K562 (cell line): ENCODE measurements around the gene KCP. TPM values are rescaled to one million over a fixed set of nuclear protein-coding genes. Genes with fewer than 3 reads are reported as not detected.

ENCODE experiments used
- ETS1 ChIP-seq: conservative IDR thresholded peaks from 2 replicates; pipeline ENCODE4 v1.6.1; 2011; ENCODE audit warnings: low read depth, mild to moderate bottlenecking, low read length; ENCODE audit not compliant: control insufficient read depth
- FOXK2 ChIP-seq, 2 experiments: fragments of 450-650 bp; IDR thresholded peaks in 1 of 2; conservative IDR thresholded peaks in 1 of 2; 2 replicates each; pipeline ENCODE4 v1.6.1; 2016; ENCODE audit warnings: low read depth in 2 of 2, mild to moderate bottlenecking in 1 of 2
- HSF4 ChIP-seq: fragments of 250-450 bp; sonication (Bioruptor Pico); IDR thresholded peaks from 2 replicates; pipeline ENCODE4 v2.1.2; 2022; ENCODE audit warnings: mild to moderate bottlenecking, moderate library complexity, borderline replicate concordance
- MGA ChIP-seq: fragments of 450-650 bp; IDR thresholded peaks from 2 replicates; pipeline ENCODE4 v1.6.1; 2016; ENCODE audit warnings: mild to moderate bottlenecking, moderate library complexity
- MIER1 ChIP-seq: fragments of 450-650 bp; IDR thresholded peaks from 2 replicates; pipeline ENCODE4 v1.6.1; 2016; ENCODE audit warnings: antibody characterized with exemption, mild to moderate bottlenecking, low read depth
- TCF7L2 ChIP-seq: fragments of 150-350 bp; IDR thresholded peaks from 2 replicates; pipeline ENCODE4 v1.6.1; 2016; ENCODE audit warnings: low read depth, mild to moderate bottlenecking, low read length, moderate library complexity
- ZEB2 ChIP-seq: fragments of 450-650 bp; IDR thresholded peaks from 2 replicates; pipeline ENCODE4 v1.6.1; 2016
- ZNF311 ChIP-seq: fragments of 250-450 bp; sonication (Bioruptor Pico); IDR thresholded peaks from 2 replicates; pipeline ENCODE4 v1.4.0; 2020; ENCODE audit warnings: mild to moderate bottlenecking, moderate library complexity
- ZNF57 ChIP-seq: fragments of 450-650 bp; formaldehyde crosslinking; IDR thresholded peaks from 2 replicates; pipeline ENCODE4 v1.4.0; 2020; ENCODE audit warnings: mild to moderate bottlenecking, moderate library complexity
- ZNF780A ChIP-seq: fragments of 250-450 bp; sonication (Bioruptor Pico); IDR thresholded peaks from 2 replicates; pipeline ENCODE4 v1.5.0; 2021; ENCODE audit warnings: mild to moderate bottlenecking
- polyA plus RNA-seq, 8 experiments: library from polyadenylated mRNA; depleted of rRNA in 4 of 8; stranded (reverse) in 5 of 8; unstranded in 3 of 8; fragments of >200 nt; fragmentation: Nextera tagmentation in 2 of 8; fragmentation: Illumina TruSeq in 1 of 8; extraction: Ambion mirVana in 2 of 8; extraction: Trizol in 1 of 8; gene quantifications; 2 replicates each; pipeline versions ENCODE4 v1.2.1 to v1.2.3, GENCODE V29; 2011 to 2014; ENCODE audit warnings: inconsistent platforms in 1 of 8, missing spikeins in 1 of 8
- total RNA-seq, 7 experiments: library from RNA; depleted of rRNA in 6 of 7; stranded (reverse); fragments of >200 nt in 6 of 7; fragmentation: Illumina TruSeq in 2 of 7; extraction: Trizol in 2 of 7; gene quantifications; 2 replicates each; pipeline versions ENCODE4 v1.2.1 to v1.2.3, GENCODE V29; 2011 to 2021; ENCODE audit warnings: low replicate concordance in 1 of 7

KCP gene
- total and polyA plus RNA-seq, 9 of the 15 experiments (the other 6 are each of a cell fraction or from before 2014, with no cell fraction given) = 0.06 to 0.17 (median 0.12) TPM; not detected in 3

- no peak for TF ChIP-seq ETS1
- TF ChIP-seq MIER1 = peak; percentile 10; the same call in 1 of the 2 replicates
- no peak for TF ChIP-seq HSF4
- TF ChIP-seq ZNF311 (CRISPR knock-in tag) = no peak
- no peak for TF ChIP-seq ZEB2
- TF ChIP-seq MGA = 0 out of 2 replicates have a peak, but pooled peaks have one; percentile 16
- TF ChIP-seq TCF7L2 = no peak
- no peak for TF ChIP-seq ZNF57
- no peak for TF ChIP-seq ZNF780A (CRISPR knock-in tag)
- 0 out of 4 replicates have a peak, but pooled peaks have one; percentile 13 to 28 for TF ChIP-seq FOXK2 (conservative IDR thresholded peaks at IDR 0.05 in 1 of 2, IDR thresholded peaks at IDR 0.05 in 1 of 2; ENCODE audit: low read depth in 2 of 2)
Measured at GRCh38 chr7:128888039-128888755, 22.3 kb downstream of the KCP start (continued).
